GM23338 (cell line): ENCODE data around the gene RNF151. TPM values are rescaled to one million over a fixed set of nuclear protein-coding genes. Genes with fewer than 3 reads are reported as not detected.

Source experiments
- ATAC-seq: fragments of 200-7000 bp; cut with Tn5 transposase; 3 replicates; pipeline ENCODE4 v1.9.1; 2020
- DNase-seq: peaks from one replicate; pipeline ENCODE4 v3.0.0-alpha.2; 2015; ENCODE audit warnings: low spot score
- H2AFZ ChIP-seq: fragments of 200-600 bp; sonication (generic); 2 replicates; pipeline ENCODE4 v1.8.0; 2016; ENCODE audit warnings: antibody characterized with exemption, mild to moderate bottlenecking, moderate library complexity
- H3F3A ChIP-seq: fragments of 200-600 bp; sonication (generic); replicated peaks from 2 replicates; pipeline ENCODE4 v1.8.0; 2017; ENCODE audit warnings: antibody characterized with exemption, mixed run types, low read depth
- H3K27ac ChIP-seq: fragments of 200-600 bp; sonication (generic); 2 replicates; pipeline ENCODE4 v1.6.1; 2016; ENCODE audit warnings: low read depth
- H3K27me3 ChIP-seq: fragments of 200-600 bp; sonication (generic); 2 replicates; pipeline ENCODE4 v1.8.0; 2016; ENCODE audit warnings: mild to moderate bottlenecking, mixed run types, moderate library complexity; ENCODE audit not compliant: insufficient read depth
- H3K36me3 ChIP-seq: fragments of 200-600 bp; sonication (generic); 2 replicates; pipeline ENCODE4 v1.8.0; 2016; ENCODE audit warnings: mild to moderate bottlenecking; ENCODE audit not compliant: insufficient read depth
- H3K4me1 ChIP-seq: fragments of 200-600 bp; sonication (generic); 2 replicates; pipeline ENCODE4 v1.8.0; 2016; ENCODE audit warnings: mild to moderate bottlenecking, moderate library complexity; ENCODE audit not compliant: insufficient read depth
- H3K4me2 ChIP-seq: fragments of 200-600 bp; sonication (generic); 2 replicates; pipeline ENCODE4 v1.7.1; 2017; ENCODE audit warnings: mixed run types
- H3K4me3 ChIP-seq: fragments of 200-600 bp; sonication (generic); 2 replicates; pipeline ENCODE4 v1.6.1; 2016; ENCODE audit warnings: mixed run types
- H3K79me2 ChIP-seq: fragments of 200-600 bp; sonication (generic); replicated peaks from 2 replicates; pipeline ENCODE4 v1.8.0; 2017; ENCODE audit warnings: mild to moderate bottlenecking; ENCODE audit not compliant: insufficient read depth
- H3K9me2 ChIP-seq: fragments of 200-600 bp; sonication (generic); 2 replicates; pipeline ENCODE4 v1.8.0; 2017; ENCODE audit not compliant: insufficient read depth
- H4K20me1 ChIP-seq: fragments of 200-600 bp; sonication (generic); replicated peaks from 2 replicates; pipeline ENCODE4 v1.8.0; 2017; ENCODE audit warnings: mild to moderate bottlenecking; ENCODE audit not compliant: insufficient read depth
- H3K27ac Mint-ChIP-seq: 2 replicates; pipeline ENCODE4 v1.8.0; 2020; ENCODE audit warnings: inconsistent platforms, mild to moderate bottlenecking, moderate library complexity, mixed read lengths
- H3K27me3 Mint-ChIP-seq: 3 replicates; pipeline ENCODE4 v1.8.0; 2022; ENCODE audit warnings: low read depth, mild to moderate bottlenecking, moderate library complexity, mixed read lengths, inconsistent platforms; ENCODE audit not compliant: insufficient read depth, poor library complexity
- H3K36me3 Mint-ChIP-seq: 3 replicates; pipeline ENCODE4 v1.8.0; 2021; ENCODE audit warnings: low read depth, mild to moderate bottlenecking, inconsistent platforms, moderate library complexity, mixed read lengths
- H3K4me1 Mint-ChIP-seq: 3 replicates; pipeline ENCODE4 v1.8.0; 2020; ENCODE audit warnings: mild to moderate bottlenecking, inconsistent platforms, mixed read lengths
- H3K4me3 Mint-ChIP-seq: 3 replicates; pipeline ENCODE4 v1.8.0; 2021; ENCODE audit warnings: moderate library complexity, mild to moderate bottlenecking, inconsistent platforms, mixed read lengths
- H3K9me3 Mint-ChIP-seq: 3 replicates; pipeline ENCODE4 v1.8.0; 2020; ENCODE audit warnings: moderate library complexity, mild to moderate bottlenecking, inconsistent platforms, mixed read lengths
- CREB1 ChIP-seq: fragments of 250-450 bp; sonication (Bioruptor Pico); IDR thresholded peaks from 2 replicates; pipeline ENCODE4 v1.5.0; 2020; ENCODE audit warnings: low read depth, mild to moderate bottlenecking, moderate library complexity
- CTCF ChIP-seq, 2 experiments: fragments of 200-600 bp in 1 of 2; sonication (generic) in 1 of 2; conservative IDR thresholded peaks; 2 replicates each; pipeline versions ENCODE4 v1.5.1 to v1.6.1; 2016 to 2017; ENCODE audit warnings: antibody characterized with exemption in 2 of 2, low read depth in 2 of 2, mild to moderate bottlenecking in 2 of 2, moderate library complexity in 1 of 2
- EZH2 ChIP-seq: fragments of 200-600 bp; sonication (generic); IDR thresholded peaks from one replicate; pipeline ENCODE4 v1.8.0; 2017; ENCODE audit warnings: antibody characterized with exemption, mild to moderate bottlenecking, low read depth; ENCODE audit not compliant: unreplicated experiment
- EZH2phosphoT487 ChIP-seq: fragments of 200-600 bp; sonication (generic); IDR thresholded peaks from one replicate; pipeline ENCODE4 v1.8.1; 2018; ENCODE audit warnings: antibody characterized with exemption; ENCODE audit not compliant: unreplicated experiment
- JUNB ChIP-seq: IDR thresholded peaks from one replicate; pipeline ENCODE4 v1.6.1; 2016; ENCODE audit warnings: antibody characterized with exemption; ENCODE audit not compliant: unreplicated experiment
- NANOG ChIP-seq: IDR thresholded peaks from 2 replicates; pipeline ENCODE4 v1.6.1; 2016; ENCODE audit warnings: antibody characterized with exemption, borderline replicate concordance
- POLR2AphosphoS5 ChIP-seq: IDR thresholded peaks from 2 replicates; pipeline ENCODE4 v1.6.1; 2016; ENCODE audit warnings: antibody characterized with exemption, low read depth
- STAT1 ChIP-seq: IDR thresholded peaks from one replicate; pipeline ENCODE4 v1.6.1; 2016; ENCODE audit warnings: antibody characterized with exemption; ENCODE audit not compliant: unreplicated experiment
- ZNF114 ChIP-seq: fragments of 250-450 bp; sonication (Bioruptor Pico); IDR thresholded peaks from 2 replicates; pipeline ENCODE4 v1.5.0; 2020; ENCODE audit warnings: mild to moderate bottlenecking, moderate library complexity
- ZNF331 ChIP-seq: fragments of 250-450 bp; sonication (Bioruptor Pico); IDR thresholded peaks from 2 replicates; pipeline ENCODE4 v1.5.0; 2020; ENCODE audit warnings: low read depth, mild to moderate bottlenecking, moderate library complexity
- ZNF462 ChIP-seq: fragments of 250-450 bp; sonication (Bioruptor Pico); IDR thresholded peaks from 2 replicates; pipeline ENCODE4 v1.5.0; 2020; ENCODE audit warnings: mild to moderate bottlenecking, moderate library complexity
- polyA plus RNA-seq: library from polyadenylated mRNA; unstranded; fragments of >200 nt; fragmentation: Nextera tagmentation; extraction: Ambion mirVana; gene quantifications from 2 replicates; pipeline ENCODE4 v1.2.1, GENCODE V29; 2016
- total RNA-seq: library from RNA; depleted of rRNA; stranded (reverse); fragments of >200 nt; shearing (Covaris generic); gene quantifications from 2 replicates; pipeline ENCODE4 v1.2.3, GENCODE V29; 2014
- TF ChIP-seq, protein P1 (sequence below): IDR thresholded peaks from 2 replicates; pipeline ENCODE4 v1.6.1; 2016; ENCODE audit warnings: antibody characterized with exemption
- TF ChIP-seq, protein P2 (sequence below): IDR thresholded peaks from one replicate; pipeline ENCODE4 v1.6.1; 2018; ENCODE audit warnings: antibody characterized with exemption; ENCODE audit not compliant: unreplicated experiment

RNF151 gene
- total and polyA plus RNA-seq, 2 experiments from 2014 or later = not detected

- H3K4me3 ChIP-seq = peak overlapping the region; percentile 95
- peaks cover 70% of the 10 kb centered on the region for H3K27me3 Mint-ChIP-seq
- peak overlapping the region; percentile 47; the same call in 1 of the 2 replicates for H2AFZ ChIP-seq
- H4K20me1 ChIP-seq = no peaks in the 10 kb centered on the region; the same call in 1 of the 2 replicates
- no peaks in the 10 kb centered on the region for H3K9me3 Mint-ChIP-seq
- H3K4me1 ChIP-seq = peaks cover 24% of the 10 kb centered on the region
- H3K4me3 Mint-ChIP-seq = peak overlapping the region; percentile 92
- H3K79me2 ChIP-seq = peaks cover 4% of the 10 kb centered on the region; the same call in 1 of the 2 replicates
- H3K4me1 Mint-ChIP-seq = peaks cover 30% of the 10 kb centered on the region
- H3K9me2 ChIP-seq = no peaks in the 10 kb centered on the region
- peaks cover 17% of the 10 kb centered on the region for H3K36me3 Mint-ChIP-seq
- H3K27ac ChIP-seq = peak overlapping the region; percentile 50; the same call in 1 of the 2 replicates
- peaks cover 38% of the 10 kb centered on the region for H3F3A ChIP-seq
- peaks cover 54% of the 10 kb centered on the region for H3K27me3 ChIP-seq
- peak overlapping the region; percentile 96 for H3K4me2 ChIP-seq
- peak overlapping the region; percentile 89 for H3K27ac Mint-ChIP-seq
- H3K36me3 ChIP-seq = no peaks in the 10 kb centered on the region
- DNase-seq (peak; percentile 70), ATAC-seq (peak; percentile 5; the same call in 2 of the 3 replicates)
- TF ChIP-seq JUNB (no peak), CREB1 (no peak), ZNF331 (CRISPR knock-in tag) (no peak), EZH2 (no peak), ZNF114 (CRISPR knock-in tag) (no peak), STAT1 (no peak), CTCF (conservative IDR thresholded peaks at IDR 0.05; ENCODE audit: low read depth in 2 of 2) (no peak), POLR2AphosphoS5 (no peak), EZH2phosphoT487 (no peak), ZNF462 (no peak), NANOG (no peak)
- TF ChIP-seq, protein P1, sequence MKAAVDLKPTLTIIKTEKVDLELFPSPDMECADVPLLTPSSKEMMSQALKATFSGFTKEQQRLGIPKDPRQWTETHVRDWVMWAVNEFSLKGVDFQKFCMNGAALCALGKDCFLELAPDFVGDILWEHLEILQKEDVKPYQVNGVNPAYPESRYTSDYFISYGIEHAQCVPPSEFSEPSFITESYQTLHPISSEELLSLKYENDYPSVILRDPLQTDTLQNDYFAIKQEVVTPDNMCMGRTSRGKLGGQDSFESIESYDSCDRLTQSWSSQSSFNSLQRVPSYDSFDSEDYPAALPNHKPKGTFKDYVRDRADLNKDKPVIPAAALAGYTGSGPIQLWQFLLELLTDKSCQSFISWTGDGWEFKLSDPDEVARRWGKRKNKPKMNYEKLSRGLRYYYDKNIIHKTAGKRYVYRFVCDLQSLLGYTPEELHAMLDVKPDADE = no peak
- TF ChIP-seq, protein P2, sequence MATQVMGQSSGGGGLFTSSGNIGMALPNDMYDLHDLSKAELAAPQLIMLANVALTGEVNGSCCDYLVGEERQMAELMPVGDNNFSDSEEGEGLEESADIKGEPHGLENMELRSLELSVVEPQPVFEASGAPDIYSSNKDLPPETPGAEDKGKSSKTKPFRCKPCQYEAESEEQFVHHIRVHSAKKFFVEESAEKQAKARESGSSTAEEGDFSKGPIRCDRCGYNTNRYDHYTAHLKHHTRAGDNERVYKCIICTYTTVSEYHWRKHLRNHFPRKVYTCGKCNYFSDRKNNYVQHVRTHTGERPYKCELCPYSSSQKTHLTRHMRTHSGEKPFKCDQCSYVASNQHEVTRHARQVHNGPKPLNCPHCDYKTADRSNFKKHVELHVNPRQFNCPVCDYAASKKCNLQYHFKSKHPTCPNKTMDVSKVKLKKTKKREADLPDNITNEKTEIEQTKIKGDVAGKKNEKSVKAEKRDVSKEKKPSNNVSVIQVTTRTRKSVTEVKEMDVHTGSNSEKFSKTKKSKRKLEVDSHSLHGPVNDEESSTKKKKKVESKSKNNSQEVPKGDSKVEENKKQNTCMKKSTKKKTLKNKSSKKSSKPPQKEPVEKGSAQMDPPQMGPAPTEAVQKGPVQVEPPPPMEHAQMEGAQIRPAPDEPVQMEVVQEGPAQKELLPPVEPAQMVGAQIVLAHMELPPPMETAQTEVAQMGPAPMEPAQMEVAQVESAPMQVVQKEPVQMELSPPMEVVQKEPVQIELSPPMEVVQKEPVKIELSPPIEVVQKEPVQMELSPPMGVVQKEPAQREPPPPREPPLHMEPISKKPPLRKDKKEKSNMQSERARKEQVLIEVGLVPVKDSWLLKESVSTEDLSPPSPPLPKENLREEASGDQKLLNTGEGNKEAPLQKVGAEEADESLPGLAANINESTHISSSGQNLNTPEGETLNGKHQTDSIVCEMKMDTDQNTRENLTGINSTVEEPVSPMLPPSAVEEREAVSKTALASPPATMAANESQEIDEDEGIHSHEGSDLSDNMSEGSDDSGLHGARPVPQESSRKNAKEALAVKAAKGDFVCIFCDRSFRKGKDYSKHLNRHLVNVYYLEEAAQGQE = no peak
Observed at GRCh38 chr16:1984347-1985225, 17.9 kb downstream of the RNF151 start.
